DOHH2 (cell line): ENCODE data around the gene WDR74.

ENCODE experiments used
- CTCF ChIP-seq: fragments of 200-600 bp; sonication (generic); IDR thresholded peaks from one replicate; pipeline ENCODE4 v1.5.1; 2014; ENCODE audit warnings: antibody characterized with exemption, mild to moderate bottlenecking, low read depth, low read length; ENCODE audit not compliant: poor library complexity, severe bottlenecking
- EZH2phosphoT487 ChIP-seq: fragments of 200-600 bp; sonication (generic); IDR thresholded peaks from 2 replicates; pipeline ENCODE4 v1.6.1; 2017; ENCODE audit warnings: borderline replicate concordance, mild to moderate bottlenecking, antibody characterized with exemption, low read length, moderate library complexity, mixed read lengths

DNA sequence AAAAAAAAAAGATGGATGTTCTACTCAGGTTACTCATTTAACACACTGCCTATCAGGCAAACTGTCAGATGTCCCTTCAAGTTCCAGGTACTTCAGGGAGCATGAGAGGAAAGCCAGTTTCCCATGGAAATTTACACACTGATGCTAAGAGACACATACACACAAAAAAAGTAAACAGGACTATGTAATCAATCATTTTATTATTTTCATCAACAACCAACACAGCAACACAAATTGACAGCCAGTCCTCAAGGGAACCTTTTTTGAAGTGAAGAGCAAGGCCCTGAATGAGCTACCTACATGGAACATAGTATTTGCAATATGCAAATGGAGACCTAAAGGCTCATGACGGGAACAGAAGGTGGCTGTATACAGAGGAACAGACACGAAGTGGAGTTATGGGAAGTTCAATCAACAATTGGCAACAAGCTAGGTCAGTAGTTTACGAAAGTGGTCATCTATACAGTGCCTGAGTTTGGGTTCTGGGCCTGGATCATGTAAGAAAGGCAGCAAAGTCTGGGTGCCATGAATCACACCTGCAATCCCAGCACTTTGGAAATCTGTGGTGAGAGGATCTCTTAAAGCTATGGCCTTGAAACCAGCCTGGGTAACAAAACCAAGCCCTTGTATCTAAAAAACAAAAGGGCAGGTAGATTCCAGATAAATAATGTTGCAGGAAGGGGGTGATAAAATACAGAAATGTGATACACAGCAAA, 12.6 kb upstream of the WDR74 start:
- TF ChIP-seq CTCF (no peak), EZH2phosphoT487 (no peak)
